G401.6 (cell line): ENCODE data around the gene LRRC14B.
A peak's percentile ranks its signal among the peaks of the same experiment; 100 is the strongest.

Source experiments
- FAIRE-seq: peaks from 2 replicates; lab custom pipeline; 2012; peaks lifted over from hg19 to GRCh38; lab: Jason Lieb, UNC

LRRC14B gene

DNA sequence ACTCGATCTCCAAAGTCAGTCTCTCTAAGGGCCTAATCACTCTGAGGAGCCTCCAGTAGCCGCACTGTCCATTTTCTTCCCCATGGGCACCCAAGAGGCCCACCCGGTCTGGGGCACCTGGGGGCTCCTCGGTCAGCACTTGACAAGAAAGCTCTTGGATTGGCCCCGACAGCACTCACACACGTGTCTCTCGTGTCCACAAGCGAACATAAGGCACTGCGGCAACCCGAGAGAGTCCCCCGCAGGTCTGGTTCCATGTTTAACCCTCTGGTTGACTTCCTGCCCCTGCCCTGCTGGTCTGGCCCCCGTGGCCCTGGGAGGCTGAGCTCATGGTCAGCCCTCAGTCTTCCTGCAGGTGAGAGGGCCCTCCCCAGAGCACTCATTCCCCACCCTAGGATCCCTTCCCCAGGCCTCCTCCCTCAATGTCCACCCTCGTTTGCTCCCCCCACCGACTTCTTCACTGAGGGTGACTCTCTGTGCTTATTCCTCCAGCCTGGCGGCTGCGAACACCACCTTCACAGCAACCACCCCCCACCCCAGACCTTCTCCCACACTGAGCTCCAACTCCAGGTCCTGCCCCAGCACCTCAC, 16.3 kb upstream of the LRRC14B start:
- FAIRE-seq, result no peak

DNA sequence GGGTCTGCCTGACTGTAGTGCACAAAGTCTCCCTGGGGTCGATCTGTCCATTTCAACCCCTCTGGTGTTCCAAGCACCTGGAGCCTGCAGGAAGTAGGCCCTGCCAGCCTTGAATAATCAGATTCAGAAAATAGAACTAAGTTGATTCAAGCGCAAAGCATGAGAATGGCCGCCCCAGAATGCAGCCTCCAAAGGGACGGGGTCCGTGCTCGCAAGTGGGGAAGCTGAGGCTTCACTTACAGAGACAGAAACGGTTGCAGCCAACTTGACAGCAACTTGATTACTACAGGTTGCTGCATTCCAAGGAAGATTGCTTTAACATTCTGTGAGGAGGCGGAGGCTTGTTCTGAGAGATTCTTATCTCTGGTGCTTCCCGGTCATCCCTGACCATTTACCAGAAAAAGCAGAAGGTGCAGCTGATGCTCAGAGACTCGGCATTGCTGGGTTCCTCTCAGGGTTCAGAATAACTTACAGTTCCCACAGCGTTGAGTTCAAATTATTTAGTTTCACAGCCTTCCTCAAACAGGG, 14.9 kb upstream of the LRRC14B start:
- no peak for FAIRE-seq

DNA sequence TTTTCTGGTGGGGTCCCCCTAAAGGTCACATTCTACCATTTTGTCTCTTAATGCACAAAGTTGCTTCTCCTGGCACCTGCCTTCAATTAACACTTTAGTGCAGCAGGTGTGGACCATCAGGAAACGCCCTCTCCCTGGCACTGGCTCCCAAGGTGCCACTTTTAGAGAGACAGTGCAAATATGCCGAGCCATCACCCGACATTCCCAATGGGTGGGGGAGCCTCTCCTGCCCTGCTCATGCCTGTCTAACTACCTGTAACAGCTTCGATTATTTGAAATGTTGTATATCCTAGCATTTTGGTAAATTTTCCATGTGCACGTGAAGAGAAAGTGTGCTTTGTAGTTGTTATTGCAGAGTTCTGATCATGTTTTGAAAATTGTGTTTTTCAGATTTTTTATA, 13.2 kb upstream of the LRRC14B start:
- no peak for FAIRE-seq

DNA sequence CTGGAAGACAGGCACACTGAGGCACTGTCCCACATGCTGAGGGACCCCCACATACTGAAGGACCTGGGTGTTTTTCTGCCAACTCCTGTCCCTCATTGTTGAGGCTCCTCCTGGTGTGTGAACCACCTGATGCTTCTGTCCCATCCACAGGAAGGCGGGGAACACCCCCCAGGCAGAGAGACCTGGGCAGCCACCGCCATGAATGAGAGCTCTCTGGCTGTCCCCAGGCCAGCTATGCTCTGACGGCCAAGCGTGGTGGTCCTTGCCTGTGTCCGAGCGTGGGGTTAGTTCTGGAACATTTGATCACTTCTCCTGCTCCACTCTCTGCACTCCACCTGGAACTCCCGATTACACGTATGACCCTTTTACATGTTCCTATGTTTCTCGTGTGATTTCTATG, 11.9 kb upstream of the LRRC14B start:
- FAIRE-seq, result no peak

DNA sequence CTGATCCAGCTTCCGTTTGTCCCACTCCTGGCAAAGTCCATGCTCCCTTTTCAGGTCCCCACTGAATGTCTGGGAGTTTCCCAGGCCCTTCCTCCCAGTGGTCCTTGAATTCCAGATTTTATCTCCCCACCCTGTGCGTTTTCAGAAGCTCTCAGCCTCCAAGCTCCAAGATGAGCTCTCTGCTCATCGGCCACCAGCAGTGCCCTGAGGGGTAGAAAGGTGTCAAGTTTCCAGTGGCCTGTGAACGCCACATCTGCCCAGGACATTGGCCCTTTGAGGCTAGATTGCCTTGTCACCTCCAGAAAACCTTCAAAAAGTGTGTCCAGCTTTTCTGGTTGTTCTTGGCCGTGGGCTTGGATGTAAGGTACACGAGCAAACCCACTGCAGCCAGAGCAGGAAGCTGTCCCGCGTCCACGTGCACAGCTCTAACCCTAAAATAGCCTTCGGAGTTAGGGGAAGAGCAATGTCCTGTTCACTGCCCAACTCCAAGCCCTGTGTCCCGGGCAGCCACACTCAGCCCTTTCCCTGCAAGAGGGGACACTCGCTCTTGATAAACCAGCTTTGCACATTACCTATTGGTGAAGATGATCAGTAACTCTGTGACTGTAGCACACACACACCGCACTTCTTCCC, 10.9 kb upstream of the LRRC14B start:
- no peak for FAIRE-seq

DNA sequence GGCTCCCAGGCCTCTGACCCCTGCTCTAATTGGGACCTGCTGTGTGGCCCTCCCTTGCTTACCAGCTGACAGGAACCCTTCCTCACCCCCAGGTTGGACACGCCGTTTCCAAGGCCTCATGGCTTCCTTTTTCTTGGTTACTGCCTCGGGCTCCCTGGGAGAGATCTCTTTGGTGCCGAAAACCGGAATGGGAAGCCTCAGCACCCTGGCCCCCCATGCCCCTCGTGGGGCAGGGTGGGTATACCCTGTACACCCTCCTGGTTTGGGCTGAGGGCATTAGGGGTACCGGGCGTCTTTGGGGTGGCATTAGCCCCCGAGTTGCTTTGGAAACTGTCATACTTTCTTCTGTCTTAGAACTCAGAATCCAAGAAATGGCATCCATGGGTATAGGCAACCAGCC, 10.1 kb upstream of the LRRC14B start:
- FAIRE-seq, result no peak

DNA sequence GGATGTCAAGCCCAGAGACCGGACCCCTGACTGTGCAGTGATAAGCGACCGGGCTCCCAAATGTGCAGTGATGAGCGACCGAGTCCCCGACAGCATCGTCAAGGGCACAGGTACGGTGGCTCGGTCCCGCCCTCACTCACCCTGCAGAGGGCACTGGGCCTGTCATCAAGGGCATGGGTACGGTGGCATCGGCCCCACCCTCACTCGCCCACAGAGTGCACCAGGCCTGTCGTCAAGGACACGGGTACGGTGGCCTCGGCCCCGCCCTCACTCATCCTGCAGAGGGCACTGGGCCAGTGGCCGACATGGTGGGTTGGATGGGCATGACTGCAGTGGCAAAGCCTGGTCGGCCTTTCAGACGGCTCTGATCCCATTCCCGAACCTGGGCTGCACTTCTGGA, 9.7 kb upstream of the LRRC14B start:
- no peak for FAIRE-seq

DNA sequence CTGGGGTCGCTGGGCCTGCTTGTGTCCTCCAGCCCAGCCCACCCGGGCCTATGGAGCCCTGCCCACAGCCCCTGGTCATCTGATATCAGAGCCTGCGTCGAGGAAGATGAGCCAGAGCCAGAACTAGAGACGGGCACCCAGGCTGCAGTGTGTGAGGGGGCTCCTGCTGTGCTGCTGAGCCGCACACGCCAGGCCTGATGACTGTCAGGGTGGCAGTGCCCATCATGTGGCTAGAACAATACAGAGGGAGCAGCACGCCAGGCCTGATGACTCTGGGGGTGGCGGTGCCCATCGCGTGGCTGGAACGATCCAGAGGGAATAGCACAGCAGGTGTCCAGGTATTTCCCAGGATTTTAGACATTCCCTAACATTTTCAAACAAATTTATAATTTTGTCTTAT, 9.2 kb upstream of the LRRC14B start:
- no peak for FAIRE-seq

DNA sequence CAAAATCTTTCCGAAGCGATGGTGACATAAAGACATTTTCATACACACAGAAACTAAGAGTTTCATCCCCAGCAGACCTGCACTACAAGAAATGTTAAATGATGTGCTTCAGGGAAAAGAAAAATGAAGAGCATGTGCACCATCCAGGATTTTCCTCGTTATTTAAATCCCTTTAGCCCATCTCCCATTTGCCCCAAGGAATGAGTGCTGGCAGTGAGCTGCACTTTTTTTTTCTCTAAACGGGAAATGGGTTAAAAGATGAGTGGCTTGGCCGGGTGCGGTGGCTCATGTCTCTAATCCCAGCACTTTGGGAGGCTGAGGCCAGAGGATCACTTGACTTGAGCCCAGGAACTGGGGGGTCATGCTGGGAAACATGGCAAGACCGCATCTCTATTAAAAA, 6.8 kb upstream of the LRRC14B start:
- no peak for FAIRE-seq

DNA sequence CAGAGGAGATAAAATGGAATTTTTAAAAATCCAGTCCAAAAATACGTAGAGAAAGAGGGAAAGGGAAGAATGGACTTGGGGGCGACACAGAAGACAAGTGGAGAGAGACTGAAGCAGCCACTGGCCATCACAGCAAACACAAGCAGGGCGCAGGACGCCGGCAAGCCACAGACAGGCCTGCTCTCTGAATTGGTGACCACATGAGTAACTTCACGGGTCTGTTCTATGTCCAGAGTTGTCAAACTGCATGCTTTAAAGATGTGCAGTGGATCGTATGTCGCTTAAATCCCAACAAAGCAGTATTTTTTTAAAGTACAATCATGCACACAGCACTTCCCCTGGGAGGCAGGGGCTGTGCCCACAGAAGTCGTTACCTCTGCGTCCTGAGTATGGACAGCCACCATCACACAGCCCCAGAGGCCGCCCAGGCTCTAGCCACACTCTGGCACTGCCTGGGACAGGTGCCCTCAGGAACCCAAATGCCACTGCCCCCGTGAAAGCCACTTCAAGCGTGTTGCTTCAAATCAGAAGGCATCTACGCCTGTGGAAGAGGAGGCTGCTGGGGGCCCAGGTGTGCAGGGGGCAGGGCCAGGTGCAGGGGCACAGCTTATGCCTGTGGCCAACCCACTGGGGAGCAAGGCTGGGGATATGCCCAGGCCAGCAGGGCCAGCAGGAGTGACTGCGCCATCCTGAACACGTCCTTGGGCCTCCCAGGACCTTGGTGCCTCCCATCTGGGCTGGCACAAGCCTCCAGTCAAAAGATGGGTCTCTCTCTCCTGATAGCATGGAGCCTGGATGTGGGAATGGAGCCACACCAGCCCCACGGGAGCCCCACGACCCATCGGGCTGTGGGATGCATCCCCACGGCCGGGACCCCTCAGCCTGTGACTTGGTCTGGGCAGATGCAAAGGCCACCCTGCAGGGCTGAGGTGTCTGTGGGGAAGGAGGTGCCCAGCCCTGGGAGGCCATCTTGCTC, 5.9 kb upstream of the LRRC14B start:
- FAIRE-seq, result no peak

DNA sequence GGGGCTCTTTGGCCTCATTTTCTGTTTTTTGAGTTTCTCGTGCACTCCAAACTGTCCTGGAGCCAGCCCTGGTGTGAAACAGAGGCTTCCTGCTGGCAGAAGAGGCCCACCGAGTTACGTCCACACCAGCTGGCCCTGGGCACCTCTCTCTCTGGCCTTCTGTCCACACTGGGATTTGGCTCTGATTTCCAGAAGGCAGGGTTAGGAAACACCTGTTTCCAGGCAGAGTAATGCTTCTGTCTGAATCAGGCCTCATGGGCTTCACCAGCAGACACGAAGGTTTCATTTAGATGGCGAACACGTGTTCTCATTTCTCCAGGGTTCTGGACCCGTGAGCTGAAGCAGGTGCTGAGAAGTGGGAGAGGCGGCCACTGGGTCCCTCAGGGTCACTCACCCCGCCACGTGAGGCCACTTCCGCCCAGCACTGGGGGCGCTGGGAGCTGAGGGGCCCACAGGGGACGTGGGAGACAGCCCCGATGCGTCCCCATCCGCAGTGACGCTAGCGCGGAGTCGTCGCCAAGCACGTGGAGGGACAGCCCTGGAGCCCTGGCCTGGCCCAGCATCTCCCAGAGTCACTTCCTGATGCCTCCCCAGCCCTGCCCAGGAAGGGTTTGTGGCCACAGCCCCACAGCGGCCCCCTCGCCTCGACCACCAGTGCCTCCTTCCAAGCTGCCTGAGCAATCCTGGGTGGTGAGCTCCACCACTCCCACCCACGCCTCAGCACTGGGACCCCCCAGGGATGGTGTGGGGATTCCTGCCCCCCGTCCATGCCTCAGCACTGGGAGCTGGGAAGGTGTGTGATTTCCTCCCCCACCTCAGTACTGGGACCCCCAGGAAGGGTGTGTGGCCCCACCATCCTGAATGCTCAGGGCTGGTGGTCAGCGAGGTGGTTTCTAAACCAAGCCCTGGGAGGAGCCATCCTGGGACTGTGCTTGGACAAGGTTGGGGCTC, 4.9 kb upstream of the LRRC14B start:
- FAIRE-seq, result no peak

DNA sequence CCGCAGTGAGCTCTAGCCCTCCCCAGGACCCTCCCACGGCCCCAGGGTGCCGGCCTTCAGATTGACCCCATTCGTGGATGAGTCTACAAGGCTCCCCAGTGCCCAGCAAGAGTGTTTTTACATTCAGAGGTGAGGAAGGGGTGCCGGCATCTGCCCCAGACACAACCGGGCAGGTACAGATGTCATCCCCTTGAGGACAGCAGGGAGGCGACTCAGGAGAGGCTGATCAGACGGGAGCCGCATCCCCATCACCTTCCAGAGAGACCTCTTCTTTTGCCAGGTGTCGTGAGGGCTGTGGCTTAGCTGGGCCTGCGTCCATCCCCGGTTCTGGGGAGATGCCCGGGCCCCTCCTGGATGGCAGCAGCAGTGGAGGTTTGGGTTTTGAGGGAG, 4.3 kb upstream of the LRRC14B start:
- FAIRE-seq, result no peak

DNA sequence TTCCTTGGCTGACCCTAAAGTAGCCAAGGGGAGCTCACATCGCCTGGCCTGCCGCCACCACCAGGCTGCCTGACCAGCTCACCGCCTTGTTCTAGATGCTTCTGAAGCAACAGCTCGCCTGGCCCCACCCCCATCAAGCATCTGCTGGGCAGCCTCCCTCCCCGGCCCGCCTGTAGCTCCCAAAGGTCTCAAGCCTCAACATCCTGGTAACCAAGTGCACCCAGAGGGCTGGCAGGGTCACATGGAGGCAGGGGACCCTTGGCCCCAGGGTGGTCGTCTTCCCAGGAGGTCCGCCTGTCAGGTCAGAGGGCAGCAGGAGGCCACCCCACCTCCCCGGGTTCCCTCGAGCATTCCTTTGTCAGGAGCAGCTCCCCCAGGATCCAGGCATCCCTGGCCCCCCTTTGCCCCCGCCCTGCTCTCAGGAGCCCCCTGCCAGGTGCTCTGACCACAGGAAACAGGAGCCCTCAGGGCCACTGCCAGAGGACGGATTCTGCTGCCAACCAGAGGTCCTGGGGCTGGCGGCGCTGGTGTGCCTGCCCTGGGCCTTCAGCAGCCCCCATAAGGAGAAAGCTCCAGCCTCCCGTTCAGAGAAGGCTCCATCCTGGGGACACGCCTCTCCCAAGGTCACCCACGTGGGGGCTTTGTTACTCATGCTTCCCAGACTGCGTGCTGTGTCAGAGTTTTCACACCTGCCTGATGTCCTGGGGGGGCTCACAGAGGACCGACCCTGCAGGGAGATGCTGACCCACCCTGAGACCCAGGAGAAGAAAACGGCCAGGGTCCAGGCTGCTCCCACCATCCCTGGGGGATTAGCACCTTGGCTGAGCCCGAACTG, 3.5 kb upstream of the LRRC14B start:
- no peak for FAIRE-seq

DNA sequence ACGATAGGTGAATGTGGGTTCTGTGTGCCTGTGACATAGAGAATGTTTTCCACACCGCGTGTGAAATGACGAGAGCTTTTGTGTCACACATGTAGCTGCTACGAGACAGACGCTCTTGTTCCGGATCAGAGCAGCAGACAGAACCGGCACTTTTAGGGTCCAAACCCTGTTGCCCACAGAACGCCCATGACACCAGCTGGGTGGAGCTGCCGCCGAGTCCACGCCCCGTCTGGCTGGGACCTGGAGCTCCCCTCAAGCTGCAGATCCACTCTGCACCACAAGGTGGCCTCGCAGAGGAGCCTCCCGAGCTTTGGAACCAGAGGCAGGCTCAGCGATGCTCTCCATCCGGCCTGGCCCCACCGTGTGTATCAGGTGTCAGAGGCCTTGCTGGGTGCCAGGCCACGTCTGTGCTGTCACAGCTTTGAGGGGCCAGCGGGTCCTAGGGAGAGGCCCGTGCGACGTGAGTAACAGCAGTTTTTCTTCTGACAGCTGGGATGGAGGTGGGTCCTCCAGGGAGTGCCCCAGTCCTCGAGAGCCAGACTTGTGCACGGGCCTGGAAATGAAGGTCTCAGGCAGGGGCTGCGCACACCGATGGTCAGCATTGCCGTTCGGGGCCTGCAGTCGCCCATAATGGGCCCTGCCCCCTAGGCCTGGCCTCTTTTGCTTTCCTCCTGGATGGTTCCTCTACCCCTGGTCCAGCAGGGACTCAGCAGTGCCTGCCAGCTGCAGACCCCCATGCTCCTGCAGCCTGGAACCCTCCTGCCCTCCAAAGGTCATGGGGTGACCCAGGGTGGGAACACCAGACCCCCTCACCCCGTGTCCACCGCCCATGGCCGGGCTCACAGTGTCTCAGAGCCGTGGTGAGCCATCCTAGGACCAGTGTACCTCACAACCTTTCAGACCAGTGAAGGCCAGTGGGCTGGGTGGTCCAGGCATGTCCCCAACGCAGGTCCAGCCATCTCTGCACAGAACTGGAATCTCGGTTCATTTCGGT, 2.5 kb upstream of the LRRC14B start:
- peak; percentile 70 for FAIRE-seq

DNA sequence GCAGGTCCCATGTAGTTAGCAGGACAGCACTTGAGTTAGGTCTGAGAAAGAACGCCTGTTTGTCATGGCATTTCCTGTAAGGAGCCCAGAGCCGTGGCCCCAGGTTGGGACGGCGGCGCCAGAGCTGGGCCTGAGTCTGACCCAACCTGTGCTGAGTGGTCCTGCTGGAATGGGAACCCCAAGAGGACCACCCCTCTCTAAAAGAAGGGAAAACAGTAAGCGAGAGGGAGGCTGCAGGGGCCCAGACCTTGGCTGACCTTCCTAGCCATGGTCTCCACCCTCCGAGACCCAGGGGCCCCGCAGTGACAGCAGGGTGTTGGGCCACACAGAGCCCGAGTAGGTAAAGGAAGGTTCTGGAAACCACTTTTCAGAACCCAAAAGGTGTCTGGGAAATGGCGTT, 1.8 kb upstream of the LRRC14B start:
- FAIRE-seq, result no peak

DNA sequence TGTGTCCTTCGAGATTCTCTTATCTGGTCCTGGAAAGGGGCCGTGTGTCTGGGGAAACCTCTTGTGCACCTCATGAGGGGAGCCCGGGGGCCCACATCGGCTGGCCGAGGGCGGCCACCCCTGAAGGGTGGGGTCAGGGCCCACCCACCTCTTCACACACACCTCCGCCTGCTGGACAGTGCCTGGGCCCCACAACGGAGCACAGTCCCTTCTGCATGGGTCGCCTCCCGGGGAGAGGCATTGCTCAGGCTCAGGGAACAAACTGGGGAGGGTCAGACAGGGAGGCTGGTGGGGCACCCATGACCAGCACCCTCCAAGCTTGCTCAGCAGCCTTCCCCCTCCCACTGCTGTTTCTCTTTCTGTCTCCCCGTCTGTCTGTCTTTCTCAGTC, 1.3 kb upstream of the LRRC14B start:
- FAIRE-seq, result no peak

DNA sequence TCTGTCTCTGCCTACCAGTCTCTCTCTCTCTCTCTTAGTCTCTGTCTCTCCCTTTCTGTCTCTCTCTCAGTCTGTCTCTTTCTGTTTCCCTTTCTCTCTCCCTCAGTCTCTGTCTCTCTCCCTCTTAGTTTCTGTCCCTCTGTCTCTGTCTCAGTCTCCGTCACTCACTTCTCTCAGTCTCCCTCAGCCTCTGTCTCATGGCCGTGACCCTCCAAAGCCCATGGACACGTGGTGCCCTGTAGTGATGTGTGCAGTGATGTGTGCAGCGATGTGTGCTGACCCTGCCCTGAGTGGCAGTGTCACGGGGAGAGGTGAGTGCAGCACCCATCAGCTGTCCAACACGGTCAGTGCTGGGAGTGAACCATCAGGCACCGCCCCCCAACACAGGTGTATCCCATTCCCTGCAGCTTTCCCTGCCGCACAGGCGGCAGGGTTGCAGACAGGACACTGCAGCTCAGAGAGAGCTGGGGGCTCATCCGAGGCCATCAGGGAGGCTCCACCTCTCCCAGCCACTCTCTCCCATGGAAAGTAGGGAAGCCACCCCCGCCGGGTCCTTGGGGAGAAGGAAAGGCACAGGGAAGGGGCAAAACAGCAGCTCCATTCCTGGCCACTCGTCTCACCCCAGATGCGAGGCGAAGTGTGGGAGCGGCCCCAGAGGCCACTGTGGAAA, 794 bp upstream of the LRRC14B start:
- FAIRE-seq, result no peak

DNA sequence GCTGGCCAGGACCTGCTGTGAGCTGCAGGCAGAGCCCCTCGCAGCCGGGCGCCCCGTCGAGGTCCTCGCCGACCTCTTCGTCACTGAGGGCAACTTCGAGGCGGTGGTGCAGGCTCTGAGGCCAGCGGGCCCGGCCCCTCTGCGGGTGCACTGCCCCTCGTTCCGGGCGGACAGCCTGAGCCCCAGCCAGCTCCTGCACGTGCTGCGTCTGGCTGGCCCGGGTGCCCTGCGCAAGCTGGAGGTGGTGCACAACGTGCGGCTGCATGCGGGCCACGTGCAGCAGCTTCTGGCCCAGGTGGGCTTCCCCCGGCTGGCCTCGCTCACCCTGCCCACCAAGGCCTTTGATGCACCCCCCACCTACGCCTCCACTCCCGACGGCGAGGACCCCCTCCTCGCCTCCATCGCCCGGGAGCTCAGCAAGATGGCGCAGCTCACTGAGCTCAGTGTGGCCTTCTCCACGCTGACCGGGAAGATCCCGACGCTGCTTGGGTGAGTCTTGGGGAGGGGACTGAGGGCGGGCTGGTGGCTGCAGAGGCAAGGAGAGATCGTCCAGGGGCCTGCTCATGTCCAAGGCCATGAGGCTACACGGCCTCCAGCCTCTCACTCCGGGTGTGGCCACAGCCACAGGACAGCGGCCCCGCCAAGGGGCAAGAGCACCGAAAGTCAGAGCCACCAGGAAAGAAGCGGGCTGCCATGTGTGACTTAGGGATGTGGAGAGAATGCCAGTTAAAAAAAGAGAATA, 825 bp downstream of the LRRC14B start:
- FAIRE-seq, result no peak

DNA sequence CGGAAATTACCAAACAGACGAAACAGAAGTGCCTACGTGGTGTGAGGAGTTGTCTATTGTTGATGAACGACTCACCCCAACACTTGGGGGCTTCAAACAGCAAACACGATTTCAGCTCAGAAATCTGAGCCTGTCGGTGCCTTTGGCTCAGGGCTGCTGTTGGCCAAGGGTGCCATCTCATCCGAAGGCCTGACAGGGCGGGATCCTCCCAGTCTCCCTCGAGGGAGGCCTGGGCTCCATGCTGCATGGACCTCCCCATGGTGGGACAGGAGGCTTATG, 1.3 kb downstream of the LRRC14B start:
- no peak for FAIRE-seq
